Measurements from ENCODE around the gene TP53BP2.

TP53BP2 gene

GRCh38 chr1:223780318-223780717, 65.4 kb downstream of the TP53BP2 start:
- H3K4me2 ChIP-seq, result no peak overlapping the region
- H3K27ac ChIP-seq, result no peak overlapping the region
- no peaks in the 10 kb centered on the region for H3K4me1 ChIP-seq (ENCODE audit: low read depth, poor library complexity, severe bottlenecking)
- no peaks in the 10 kb centered on the region for H4K20me1 ChIP-seq (ENCODE audit: insufficient read depth)
- H3K27me3 ChIP-seq (ENCODE audit: insufficient read depth, low read depth), result no peaks in the 10 kb centered on the region
- H3K4me3 ChIP-seq (IDR thresholded peaks at IDR 0.05; ENCODE audit: insufficient read depth, low read depth, low read length), result no peak overlapping the region
- H3K9ac ChIP-seq, result no peak overlapping the region
- no peak for TF ChIP-seq CTCF (conservative IDR thresholded peaks at IDR 0.05; ENCODE audit: low read depth, low read length)
- no peaks in the 10 kb centered on the region for H3K36me3 ChIP-seq (ENCODE audit: insufficient read depth)
- H2AFZ ChIP-seq (ENCODE audit: low read depth), result no peak overlapping the region
- no peaks in the 10 kb centered on the region for H3K79me2 ChIP-seq (ENCODE audit: insufficient read depth, low read depth)

GRCh38 chr1:223776826-223777454, 68.8 kb downstream of the TP53BP2 start:
- TF ChIP-seq CTCF (conservative IDR thresholded peaks at IDR 0.05; ENCODE audit: low read depth, low read length), result no peak
- H2AFZ ChIP-seq (ENCODE audit: low read depth), result no peak overlapping the region

GRCh38 chr1:223776075-223776814, 69.5 kb downstream of the TP53BP2 start:
- H3K27ac ChIP-seq, result no peak overlapping the region
- no peak for TF ChIP-seq CTCF (conservative IDR thresholded peaks at IDR 0.05; ENCODE audit: low read depth, low read length)
- no peaks in the 10 kb centered on the region for H3K36me3 ChIP-seq (ENCODE audit: insufficient read depth)
- H2AFZ ChIP-seq (ENCODE audit: low read depth), result no peak overlapping the region
- H3K9ac ChIP-seq, result no peak overlapping the region
- no peaks in the 10 kb centered on the region for H3K79me2 ChIP-seq (ENCODE audit: insufficient read depth, low read depth)
- H3K27me3 ChIP-seq (ENCODE audit: insufficient read depth, low read depth), result no peaks in the 10 kb centered on the region
- no peaks in the 10 kb centered on the region for H4K20me1 ChIP-seq (ENCODE audit: insufficient read depth)
- H3K4me2 ChIP-seq, result no peak overlapping the region
- no peak overlapping the region for H3K4me3 ChIP-seq (IDR thresholded peaks at IDR 0.05; ENCODE audit: insufficient read depth, low read depth, low read length)
- no peaks in the 10 kb centered on the region for H3K4me1 ChIP-seq (ENCODE audit: low read depth, poor library complexity, severe bottlenecking)

More at GRCh38 chr1:223776826-223777454, 68.8 kb downstream of the TP53BP2 start:
- no peaks in the 10 kb centered on the region for H3K27me3 ChIP-seq (ENCODE audit: insufficient read depth, low read depth)
- no peaks in the 10 kb centered on the region for H3K36me3 ChIP-seq (ENCODE audit: insufficient read depth)
- no peaks in the 10 kb centered on the region for H3K4me1 ChIP-seq (ENCODE audit: low read depth, poor library complexity, severe bottlenecking)
- no peak overlapping the region for H3K4me2 ChIP-seq
- no peaks in the 10 kb centered on the region for H4K20me1 ChIP-seq (ENCODE audit: insufficient read depth)
- H3K9ac ChIP-seq, result no peak overlapping the region
- no peak overlapping the region for H3K27ac ChIP-seq
- H3K4me3 ChIP-seq (IDR thresholded peaks at IDR 0.05; ENCODE audit: insufficient read depth, low read depth, low read length), result no peak overlapping the region
- no peaks in the 10 kb centered on the region for H3K79me2 ChIP-seq (ENCODE audit: insufficient read depth, low read depth)

GRCh38 chr1:223775711-223776074, 70.1 kb downstream of the TP53BP2 start:
- no peaks in the 10 kb centered on the region for H3K27me3 ChIP-seq (ENCODE audit: insufficient read depth, low read depth)
- no peak overlapping the region for H3K4me2 ChIP-seq
- no peak for TF ChIP-seq CTCF (conservative IDR thresholded peaks at IDR 0.05; ENCODE audit: low read depth, low read length)
- no peaks in the 10 kb centered on the region for H4K20me1 ChIP-seq (ENCODE audit: insufficient read depth)
- no peak overlapping the region for H3K27ac ChIP-seq
- no peak overlapping the region for H3K9ac ChIP-seq
- no peak overlapping the region for H2AFZ ChIP-seq (ENCODE audit: low read depth)
- no peaks in the 10 kb centered on the region for H3K79me2 ChIP-seq (ENCODE audit: insufficient read depth, low read depth)
- H3K4me3 ChIP-seq (IDR thresholded peaks at IDR 0.05; ENCODE audit: insufficient read depth, low read depth, low read length), result no peak overlapping the region
- H3K36me3 ChIP-seq (ENCODE audit: insufficient read depth), result no peaks in the 10 kb centered on the region
- no peaks in the 10 kb centered on the region for H3K4me1 ChIP-seq (ENCODE audit: low read depth, poor library complexity, severe bottlenecking)

Measured in KMS-11 (cell line).